Measurements from ENCODE around the gene IRF3.

IRF3 gene

GRCh38 chr19:49665036-49665350 is 664 bp downstream of the IRF3 start:
- no peak for DNase-seq

- peak; percentile 42 to 76 for DNase-seq
Measured at GRCh38 chr19:49664171-49665035, 1.3 kb downstream of the IRF3 start.

- DNase-seq = no peak
Measured at GRCh38 chr19:49663224-49663623, 2.4 kb downstream of the IRF3 start.

GRCh38 chr19:49662011-49662410 is 3.6 kb downstream of the IRF3 start:
- no peak for DNase-seq

GRCh38 chr19:49660338-49660961 is 5.2 kb downstream of the IRF3 start:
- no peak for DNase-seq

GRCh38 chr19:49658566-49659442 is 6.9 kb downstream of the IRF3 start:
- DNase-seq = no peak

- no peak for DNase-seq
Measured at GRCh38 chr19:49658139-49658517, 7.5 kb downstream of the IRF3 start.

- no peak for DNase-seq
Measured at GRCh38 chr19:49657493-49658138, 8.0 kb downstream of the IRF3 start.

- DNase-seq = no peak
Measured at GRCh38 chr19:49656456-49657109, 9.1 kb downstream of the IRF3 start.

- DNase-seq = no peak
Measured at GRCh38 chr19:49655570-49656455, 9.8 kb downstream of the IRF3 start.

GRCh38 chr19:49654581-49654980 is 11.1 kb downstream of the IRF3 start:
- no peak for DNase-seq

- no peak for DNase-seq
Measured at GRCh38 chr19:49653466-49653806, 12.2 kb downstream of the IRF3 start.

- no peak for DNase-seq
Measured at GRCh38 chr19:49652551-49653465, 12.8 kb downstream of the IRF3 start.

GRCh38 chr19:49651820-49652550 is 13.7 kb downstream of the IRF3 start:
- DNase-seq = no peak

GRCh38 chr19:49651029-49651819 is 14.4 kb downstream of the IRF3 start:
- DNase-seq = no peak

GRCh38 chr19:49646586-49646985 is 19.1 kb downstream of the IRF3 start:
- DNase-seq = no peak

- DNase-seq = no peak
Measured at GRCh38 chr19:49645995-49646394, 19.7 kb downstream of the IRF3 start.

- no peak for DNase-seq
Measured at GRCh38 chr19:49645592-49645991, 20.1 kb downstream of the IRF3 start.

- DNase-seq = no peak
Measured at GRCh38 chr19:49643466-49643865, 22.2 kb downstream of the IRF3 start.

All from SW 1271 (cell line).